Measurements from ENCODE around the gene USP46.

GRCh38 chr4:52643190-52643589, 15.9 kb downstream of the USP46 start:
- TF ChIP-seq CTCF (conservative IDR thresholded peaks at IDR 0.05; ENCODE audit: low read depth, low read length) (no peak), MXI1 (IDR thresholded peaks at IDR 0.05; ENCODE audit: borderline replicate concordance, low read depth, low read length) (no peak), MAZ (IDR thresholded peaks at IDR 0.05; ENCODE audit: borderline replicate concordance, low read depth, low read length) (no peak), POLR2A (IDR thresholded peaks at IDR 0.05; ENCODE audit: low read depth, low read length) (no peak), CHD1 (IDR thresholded peaks at IDR 0.05; ENCODE audit: low read depth, low read length) (no peak), USF2 (IDR thresholded peaks at IDR 0.05; ENCODE audit: low read depth, low read length) (no peak), CEBPB (IDR thresholded peaks at IDR 0.05; ENCODE audit: low read depth, low read length) (no peak), NFE2L2 (IDR thresholded peaks at IDR 0.05; ENCODE audit: low read depth, low read length) (no peak), MAFK (IDR thresholded peaks at IDR 0.05; ENCODE audit: low read depth, low read length) (no peak), RAD21 (IDR thresholded peaks at IDR 0.05; ENCODE audit: low read length) (no peak), ELK1 (IDR thresholded peaks at IDR 0.05; ENCODE audit: borderline replicate concordance, low read depth, low read length) (no peak), RCOR1 (IDR thresholded peaks at IDR 0.05; ENCODE audit: insufficient replicate concordance, low read length) (no peak), SMC3 (IDR thresholded peaks at IDR 0.05; ENCODE audit: low read depth, low read length) (no peak)
